ENCODE data around the gene NAT10. TPM values are rescaled to one million over a fixed set of nuclear protein-coding genes. Genes with fewer than 3 reads are reported as not detected.

NAT10 gene
- total RNA-seq, 1 donor from 2014 or later: 32.2 TPM

- no peaks in the 10 kb centered on the region for H3K27me3 ChIP-seq (ENCODE audit: insufficient read depth, low read length)
- no peaks in the 10 kb centered on the region for H3K9me3 Mint-ChIP-seq (ENCODE audit: unreplicated experiment)
- H3K9me3 ChIP-seq (ENCODE audit: insufficient read depth, low read depth, low read length): no peaks in the 10 kb centered on the region
- peaks cover 4% of the 10 kb centered on the region for H3K4me1 ChIP-seq (ENCODE audit: insufficient read depth, low read length)
- peaks cover 7% of the 10 kb centered on the region for H3K36me3 Mint-ChIP-seq (ENCODE audit: low read depth, unreplicated experiment)
- peak overlapping the region; percentile 15 for H2AFZ ChIP-seq (ENCODE audit: low read depth, low read length)
- FAIRE-seq (no peak), DNase-seq (ENCODE audit: low read depth) (no peak)
- peak overlapping the region; percentile 28 for H3K9ac ChIP-seq (ENCODE audit: low read length)
- no peak overlapping the region for H3K27ac Mint-ChIP-seq (ENCODE audit: unreplicated experiment)
- no peaks in the 10 kb centered on the region for H3K79me2 ChIP-seq (ENCODE audit: insufficient read depth, low read length)
- peaks cover 14% of the 10 kb centered on the region for H3K4me1 Mint-ChIP-seq (ENCODE audit: low read depth, unreplicated experiment)
- H3K27ac ChIP-seq (ENCODE audit: low read depth, low read length): no peak overlapping the region
- no peak overlapping the region for H3K4me3 Mint-ChIP-seq (ENCODE audit: unreplicated experiment)
- peaks cover 20% of the 10 kb centered on the region for H4K20me1 ChIP-seq (ENCODE audit: insufficient read depth, low read length)
- H3K27me3 Mint-ChIP-seq (ENCODE audit: low read depth, unreplicated experiment): peaks cover 2% of the 10 kb centered on the region
- peak overlapping the region; percentile 78 for H3K4me2 ChIP-seq (ENCODE audit: low read length)
- H3K36me3 ChIP-seq (ENCODE audit: insufficient read depth, low read length): no peaks in the 10 kb centered on the region
- peak overlapping the region; percentile 8 for H3K4me3 ChIP-seq (ENCODE audit: insufficient read depth, low read depth, low read length)
- TF ChIP-seq EZH2 (IDR thresholded peaks at IDR 0.05; ENCODE audit: insufficient read depth, low read length) (no peak), CTCF (IDR thresholded peaks at IDR 0.05; ENCODE audit: insufficient read depth, low read depth, low read length) (peak; percentile 67)
Observed at GRCh38 chr11:34174412-34175041, 69.1 kb downstream of the NAT10 start.

GRCh38 chr11:34175284-34176019, 70.0 kb downstream of the NAT10 start:
- FAIRE-seq (no peak), DNase-seq (ENCODE audit: low read depth) (no peak)
- Histone ChIP-seq H3K4me1 (ENCODE audit: insufficient read depth, low read length) (peaks cover 4% of the 10 kb centered on the region), H3K9me3 (ENCODE audit: insufficient read depth, low read depth, low read length) (no peaks in the 10 kb centered on the region), H3K4me3 (ENCODE audit: insufficient read depth, low read depth, low read length) (no peak overlapping the region), H3K27me3 (ENCODE audit: insufficient read depth, low read length) (no peaks in the 10 kb centered on the region), H3K4me2 (ENCODE audit: low read length) (no peak overlapping the region), H2AFZ (ENCODE audit: low read depth, low read length) (no peak overlapping the region), H3K27ac (ENCODE audit: low read depth, low read length) (no peak overlapping the region), H3K79me2 (ENCODE audit: insufficient read depth, low read length) (no peaks in the 10 kb centered on the region), H3K36me3 (ENCODE audit: insufficient read depth, low read length) (no peaks in the 10 kb centered on the region), H3K9ac (ENCODE audit: low read length) (no peak overlapping the region), H4K20me1 (ENCODE audit: insufficient read depth, low read length) (peaks cover 20% of the 10 kb centered on the region)
- Mint-ChIP-seq H3K9me3 (ENCODE audit: unreplicated experiment) (no peaks in the 10 kb centered on the region), H3K27me3 (ENCODE audit: low read depth, unreplicated experiment) (peaks cover 2% of the 10 kb centered on the region), H3K36me3 (ENCODE audit: low read depth, unreplicated experiment) (peaks cover 7% of the 10 kb centered on the region), H3K4me1 (ENCODE audit: low read depth, unreplicated experiment) (peaks cover 12% of the 10 kb centered on the region), H3K4me3 (ENCODE audit: unreplicated experiment) (no peak overlapping the region), H3K27ac (ENCODE audit: unreplicated experiment) (no peak overlapping the region)
- TF ChIP-seq CTCF (IDR thresholded peaks at IDR 0.05; ENCODE audit: insufficient read depth, low read depth, low read length) (no peak), EZH2 (IDR thresholded peaks at IDR 0.05; ENCODE audit: insufficient read depth, low read length) (no peak)
